Naive thymus-derived CD4-positive, alpha-beta T cell (primary cell): ENCODE results near the gene GDNF. TPM values are rescaled to one million over a fixed set of nuclear protein-coding genes. Genes with fewer than 3 reads are reported as not detected.

ENCODE experiments used
- ATAC-seq: fragments of 150-1000 bp; cut with Tn5 transposase; 2 replicates; pipeline ENCODE4 v1.10.0; 2021; ENCODE audit warnings: mild to moderate bottlenecking, moderate library complexity
- CTCF ChIA-PET: fragments of 350-600 bp; sonication (Branson Sonifier 250); formaldehyde crosslinking; loops from one replicate; lab custom pipeline; 2021; ENCODE audit warnings: antibody characterized with exemption; lab: Charles Lee
- POLR2A ChIA-PET: fragments of 350-600 bp; sonication (Branson Sonifier 250); formaldehyde crosslinking; loops from one replicate; lab custom pipeline; 2021; ENCODE audit warnings: antibody characterized with exemption, inconsistent platforms; lab: Charles Lee
- DNase-seq, 9 donors: peaks; one replicate each; pipeline versions ENCODE4 v3.0.0 to v3.0.0-alpha.2; 2020 to 2022; ENCODE audit warnings: mixed read lengths in 1 of 9
- H3K27ac ChIP-seq: one replicate; pipeline ENCODE4 v1.7.0; 2013; ENCODE audit warnings: mild to moderate bottlenecking, low read depth, low read length, moderate library complexity
- H3K27me3 ChIP-seq, 2 donors: one replicate each; pipeline ENCODE4 v1.7.0; 2013; ENCODE audit warnings: low read length in 2 of 2, mild to moderate bottlenecking in 2 of 2, moderate library complexity in 2 of 2; ENCODE audit not compliant: control insufficient read depth in 2 of 2, insufficient read depth in 2 of 2
- H3K36me3 ChIP-seq, 3 experiments: 1 replicate in 2 of 3; 2 replicates in 1 of 3; pipeline ENCODE4 v1.7.0; 2013; ENCODE audit warnings: low read length in 3 of 3, mild to moderate bottlenecking in 3 of 3, moderate library complexity in 1 of 3; ENCODE audit not compliant: insufficient read depth in 3 of 3, control insufficient read depth in 2 of 3
- H3K4me1 ChIP-seq, 2 donors: one replicate each; pipeline ENCODE4 v1.7.0; 2013; ENCODE audit warnings: low read length in 2 of 2, mild to moderate bottlenecking in 2 of 2, moderate library complexity in 1 of 2; ENCODE audit not compliant: control insufficient read depth in 2 of 2, insufficient read depth in 2 of 2
- H3K4me3 ChIP-seq: 2 replicates; pipeline ENCODE4 v1.7.0; 2013; ENCODE audit warnings: mild to moderate bottlenecking, low read length
- H3K9me3 ChIP-seq, 3 experiments: 1 replicate in 2 of 3; 2 replicates in 1 of 3; pipeline ENCODE4 v1.7.0; 2013; ENCODE audit warnings: low read length in 3 of 3; ENCODE audit not compliant: control insufficient read depth in 2 of 3
- H3K27ac Mint-ChIP-seq, 9 donors: one replicate each; pipeline ENCODE4 v1.8.0; 2020 to 2022; ENCODE audit warnings: mixed read lengths in 9 of 9, mild to moderate bottlenecking in 8 of 9, moderate library complexity in 5 of 9, inconsistent platforms in 2 of 9
- H3K27me3 Mint-ChIP-seq, 5 donors: one replicate each; pipeline ENCODE4 v1.8.0; 2021 to 2022; ENCODE audit warnings: mixed read lengths in 5 of 5, mild to moderate bottlenecking in 1 of 5
- H3K36me3 Mint-ChIP-seq, 5 donors: one replicate each; pipeline ENCODE4 v1.8.0; 2020 to 2022; ENCODE audit warnings: mixed read lengths in 5 of 5, mild to moderate bottlenecking in 3 of 5, inconsistent platforms in 1 of 5
- H3K4me1 Mint-ChIP-seq, 7 donors: one replicate each; pipeline ENCODE4 v1.8.0; 2020 to 2022; ENCODE audit warnings: mixed read lengths in 7 of 7, mild to moderate bottlenecking in 3 of 7, inconsistent platforms in 1 of 7
- H3K4me3 Mint-ChIP-seq, 10 donors: one replicate each; pipeline ENCODE4 v1.8.0; 2020 to 2022; ENCODE audit warnings: mild to moderate bottlenecking in 10 of 10, mixed read lengths in 10 of 10, moderate library complexity in 6 of 10, inconsistent platforms in 2 of 10
- H3K9me3 Mint-ChIP-seq, 11 donors: one replicate each; pipeline ENCODE4 v1.8.0; 2020 to 2022; ENCODE audit warnings: mixed read lengths in 11 of 11, mild to moderate bottlenecking in 4 of 11, inconsistent platforms in 1 of 11, moderate library complexity in 1 of 11
- intact Hi-C, 2 donors: fragments of 100-400 bp; cut with micrococcal nuclease; formaldehyde crosslinking; loops; one replicate each; pipeline ENCODE4 v1.15.1; 2023
- polyA plus RNA-seq, 2 donors: library from polyadenylated mRNA; unstranded; fragments of 300-500 nt; fragmentation: Illumina TruSeq; gene quantifications; one replicate each; pipeline ENCODE4 v1.2.3, GENCODE V29; 2021
- total RNA-seq, 6 experiments: library from RNA in 5 of 6; stranded (reverse) in 5 of 6; gene quantifications; 1 replicate in 5 of 6; 2 replicates in 1 of 6; pipeline ENCODE4 v1.2.3 and lab custom pipeline; 2021 to 2026

GDNF gene
- total and polyA plus RNA-seq, 7 experiments from 2014 or later = not detected

DNA sequence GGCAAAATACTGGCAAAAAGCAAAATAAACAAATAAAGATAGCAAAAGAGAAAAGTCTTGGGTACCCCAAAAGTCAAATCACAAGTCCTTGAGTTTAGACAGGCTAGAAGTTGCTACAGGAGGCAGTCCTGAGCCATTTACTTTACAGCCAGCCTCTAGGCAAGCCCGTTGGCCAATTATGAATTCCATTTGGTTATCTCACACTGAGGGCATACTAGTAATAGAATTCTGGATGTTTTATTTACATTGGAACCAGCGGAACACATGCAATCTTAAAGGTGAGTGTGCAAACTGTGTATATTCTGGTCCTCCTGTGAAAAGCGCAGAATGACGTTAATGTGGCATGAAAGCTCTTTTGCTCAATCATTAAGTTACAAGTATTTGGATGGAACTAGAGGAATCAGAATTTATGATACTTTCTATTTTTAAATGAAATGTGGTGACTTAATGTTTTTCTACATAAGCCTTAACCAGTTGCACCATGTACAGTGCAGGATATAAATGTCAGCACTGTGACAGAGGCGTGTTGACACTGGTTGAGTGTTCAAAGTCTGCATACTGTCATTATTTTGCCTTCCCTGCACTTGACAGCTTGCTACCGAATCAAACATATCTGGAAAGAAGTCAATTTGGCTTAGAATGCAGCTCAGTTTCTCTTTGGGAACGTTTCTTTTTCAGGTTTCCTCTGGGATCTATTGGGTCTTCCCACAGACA is 7.9 kb downstream of the GDNF start:
- Mint-ChIP-seq H3K36me3 (no peaks in the 10 kb centered on the region), H3K4me1 (peaks cover under 1 to 11% (median 5%) of the 10 kb centered on the region in 7 donors), H3K27ac (no peak overlapping the region), H3K27me3 (peaks cover 57 to 82% (median 67%) of the 10 kb centered on the region in 5 donors), H3K4me3 (no peak overlapping the region), H3K9me3 (peaks cover 0 to 4% (median 0%) of the 10 kb centered on the region in 11 donors)
- no peak for DNase-seq
- ChIA-PET POLR2A (no interaction called here), CTCF (no interaction called here)
- intact Hi-C loops = loop anchor here in 1 of 2 donors (10.0 kb wide), 1 partner anchor 417 kb away; no protein-coding TSS in a partner anchor
- ATAC-seq = no peak
- H3K36me3 ChIP-seq = no peaks in the 10 kb centered on the region
- no peaks in the 10 kb centered on the region for H3K4me1 ChIP-seq
- H3K9me3 ChIP-seq = no peaks in the 10 kb centered on the region
- H3K27ac ChIP-seq = no peak overlapping the region
- no peak overlapping the region for H3K4me3 ChIP-seq
- H3K27me3 ChIP-seq = peaks cover 4 to 5% of the 10 kb centered on the region in 2 donors

DNA sequence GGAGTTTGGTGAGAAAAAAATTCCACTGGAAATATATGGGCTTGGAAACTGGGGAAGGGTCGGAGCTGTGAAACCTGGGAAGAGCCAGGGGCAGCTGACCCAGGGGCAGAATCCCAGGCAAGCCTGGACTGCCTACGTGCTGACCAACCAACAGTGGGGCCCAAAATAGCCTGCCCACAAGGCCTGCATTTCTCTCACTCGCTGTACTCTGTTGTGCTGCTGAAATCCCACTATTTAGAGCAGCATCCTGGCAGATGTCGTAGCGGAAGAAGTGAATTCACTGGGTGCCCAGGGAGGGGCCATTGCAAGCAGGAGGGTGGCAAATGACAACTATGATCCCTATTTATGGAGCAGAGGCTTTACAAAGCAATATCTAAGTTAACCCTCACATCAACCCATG is 9.5 kb downstream of the GDNF start:
- Histone ChIP-seq H3K27ac (no peak overlapping the region), H3K36me3 (no peaks in the 10 kb centered on the region), H3K4me1 (no peaks in the 10 kb centered on the region), H3K4me3 (no peak overlapping the region), H3K9me3 (no peaks in the 10 kb centered on the region), H3K27me3 (peaks cover 0 to 4% of the 10 kb centered on the region in 2 donors)
- CTCF ChIA-PET = no interaction called here
- POLR2A ChIA-PET = no interaction called here
- Mint-ChIP-seq H3K4me3 (no peak overlapping the region), H3K27me3 (peaks cover 50 to 75% (median 58%) of the 10 kb centered on the region in 5 donors), H3K36me3 (no peaks in the 10 kb centered on the region), H3K4me1 (peaks cover 0 to 4% (median 0%) of the 10 kb centered on the region in 7 donors), H3K27ac (no peak overlapping the region), H3K9me3 (peaks cover 0 to 4% (median 0%) of the 10 kb centered on the region in 11 donors)
- DNase-seq (no peak), ATAC-seq (no peak)
- intact Hi-C loops = loop anchor here in 1 of 2 donors (10.0 kb wide), 1 partner anchor 416 kb away; no protein-coding TSS in a partner anchor

DNA sequence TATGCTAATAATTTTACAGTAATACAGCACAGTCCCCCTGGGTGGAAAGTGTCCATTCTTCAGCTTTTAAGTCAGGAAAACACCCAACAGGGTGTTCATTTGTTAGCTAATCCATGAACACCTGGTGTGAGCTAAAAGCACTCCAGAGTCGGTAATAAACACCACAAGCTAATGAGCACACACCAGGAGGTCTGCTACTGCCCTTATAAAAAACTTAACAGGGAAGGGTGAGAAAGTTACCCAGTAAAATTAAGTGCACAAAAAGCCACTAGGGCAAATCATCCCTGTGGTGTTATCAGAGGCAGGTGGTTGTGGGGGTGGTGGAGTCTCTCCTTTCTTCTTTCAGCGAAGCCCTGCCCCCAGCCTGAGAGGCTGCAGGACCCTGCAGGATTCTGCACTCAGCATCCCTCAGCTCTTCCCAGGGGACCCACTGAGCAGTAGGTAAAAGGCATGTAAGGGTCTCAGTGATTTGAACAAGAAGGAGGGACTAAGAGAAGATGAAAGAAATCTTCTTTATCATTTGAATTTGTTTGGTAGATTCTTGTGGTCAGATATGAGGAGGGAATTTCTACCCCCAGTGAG is 14.4 kb downstream of the GDNF start:
- ATAC-seq = no peak
- CTCF ChIA-PET = no interaction called here
- intact Hi-C loops = no loop called here

DNA sequence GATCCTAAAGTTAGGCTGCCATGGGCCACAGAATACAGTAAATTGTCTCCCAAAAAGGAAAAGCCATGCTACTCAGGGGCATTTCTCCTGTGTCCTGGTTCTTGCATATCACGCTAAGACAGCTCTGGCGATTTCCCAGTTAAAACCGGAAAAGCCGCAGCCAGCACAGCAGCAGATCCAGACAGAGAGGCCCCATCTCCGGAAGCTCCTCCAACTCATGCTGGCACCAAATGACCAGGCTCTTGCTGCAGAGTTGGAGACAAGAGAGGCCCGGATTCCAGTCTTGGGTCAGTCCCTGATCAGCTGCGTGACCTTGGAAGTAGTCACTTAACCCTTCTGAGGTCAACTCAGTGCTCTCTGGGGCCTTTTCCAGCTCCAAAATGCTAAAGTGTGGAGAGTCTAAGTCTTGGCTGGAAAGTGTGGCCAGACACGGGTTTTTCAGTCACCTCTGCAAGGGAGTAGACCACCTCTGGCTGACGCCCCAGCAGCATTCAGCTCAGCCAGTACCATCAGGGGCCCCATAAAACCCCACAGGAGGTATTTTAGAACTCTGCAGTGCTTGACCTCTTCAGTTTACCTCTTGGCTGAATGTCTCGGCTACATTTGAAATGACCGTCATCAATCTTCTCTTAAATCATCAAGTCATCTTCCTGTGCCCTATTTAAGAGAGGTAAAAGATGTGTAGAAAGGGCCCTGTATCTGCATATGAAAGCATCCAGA is 16.2 kb downstream of the GDNF start:
- H3K9me3 Mint-ChIP-seq = no peaks in the 10 kb centered on the region
- no peaks in the 10 kb centered on the region for H3K36me3 Mint-ChIP-seq
- H3K4me3 ChIP-seq = no peak overlapping the region
- no peaks in the 10 kb centered on the region for H3K4me1 ChIP-seq
- CTCF ChIA-PET = no interaction called here
- ATAC-seq = no peak
- no peak overlapping the region for H3K4me3 Mint-ChIP-seq
- no peaks in the 10 kb centered on the region for H3K36me3 ChIP-seq
- no peaks in the 10 kb centered on the region for H3K4me1 Mint-ChIP-seq
- no peak overlapping the region for H3K27ac ChIP-seq
- no peaks in the 10 kb centered on the region for H3K27me3 ChIP-seq
- intact Hi-C loops = no loop called here
- no peaks in the 10 kb centered on the region for H3K9me3 ChIP-seq
- no peak overlapping the region for H3K27ac Mint-ChIP-seq
- peaks cover 0 to 33% (median 21%) of the 10 kb centered on the region in 5 donors for H3K27me3 Mint-ChIP-seq
- no peak for DNase-seq
- POLR2A ChIA-PET = no interaction called here

More for the DNA sequence above, 14.4 kb downstream of the GDNF start:
- Mint-ChIP-seq H3K27ac (no peak overlapping the region), H3K27me3 (peaks cover 12 to 41% (median 28%) of the 10 kb centered on the region in 5 donors), H3K4me3 (no peak overlapping the region), H3K36me3 (no peaks in the 10 kb centered on the region), H3K9me3 (no peaks in the 10 kb centered on the region), H3K4me1 (no peaks in the 10 kb centered on the region)
- Histone ChIP-seq H3K4me3 (no peak overlapping the region), H3K36me3 (no peaks in the 10 kb centered on the region), H3K9me3 (no peaks in the 10 kb centered on the region), H3K27me3 (no peaks in the 10 kb centered on the region), H3K27ac (no peak overlapping the region), H3K4me1 (no peaks in the 10 kb centered on the region)
- POLR2A ChIA-PET = no interaction called here
- no peak for DNase-seq

DNA sequence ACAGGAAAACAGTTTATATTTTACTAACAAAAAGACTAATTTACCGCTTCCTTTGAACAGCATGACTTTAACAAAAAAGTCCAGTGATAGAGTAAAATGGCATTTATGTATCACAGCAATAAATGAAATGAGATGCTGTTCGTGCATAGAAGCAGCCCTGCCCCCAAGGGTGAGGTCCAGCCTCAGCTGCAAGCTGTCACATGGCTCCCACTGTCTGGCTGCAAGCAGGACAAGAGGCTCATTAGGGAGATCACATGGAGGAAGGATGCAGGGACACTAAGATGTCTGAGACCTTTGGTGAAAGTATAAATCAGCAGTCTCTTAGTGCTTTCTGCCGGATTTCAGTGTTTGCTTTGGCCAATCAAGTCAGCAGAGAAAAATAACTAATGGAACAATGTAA is 23.0 kb downstream of the GDNF start:
- ChIA-PET CTCF (no interaction called here), POLR2A (no interaction called here)
- Histone ChIP-seq H3K36me3 (no peaks in the 10 kb centered on the region), H3K27ac (no peak overlapping the region), H3K9me3 (no peaks in the 10 kb centered on the region), H3K4me1 (no peaks in the 10 kb centered on the region), H3K27me3 (no peaks in the 10 kb centered on the region), H3K4me3 (no peak overlapping the region)
- Mint-ChIP-seq H3K36me3 (no peaks in the 10 kb centered on the region), H3K4me3 (no peak overlapping the region), H3K27me3 (peaks cover 0 to 24% (median 11%) of the 10 kb centered on the region in 5 donors), H3K9me3 (peaks cover 0 to 4% (median 0%) of the 10 kb centered on the region in 11 donors), H3K4me1 (no peaks in the 10 kb centered on the region), H3K27ac (no peak overlapping the region)
- ATAC-seq (no peak), DNase-seq (no peak)
- intact Hi-C loops = no loop called here

DNA sequence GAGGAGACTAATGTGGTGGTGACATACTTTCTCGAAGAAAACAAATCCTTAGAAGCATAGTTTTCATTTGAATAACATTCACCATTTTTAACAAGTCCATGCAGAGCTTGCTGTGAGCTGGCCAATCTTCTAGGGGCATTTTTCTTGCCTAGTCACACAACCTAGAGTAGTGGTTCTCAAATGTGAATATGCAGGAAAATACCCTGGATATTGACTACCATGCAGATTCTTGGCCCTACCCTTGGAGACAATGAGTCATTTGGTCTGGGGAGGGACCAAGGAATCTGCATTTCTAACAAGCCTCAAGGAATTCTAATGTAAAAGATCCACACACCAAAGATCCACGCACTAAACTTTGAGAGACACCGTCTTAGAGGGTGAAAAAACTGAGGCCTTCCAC is 23.5 kb downstream of the GDNF start:
- intact Hi-C loops = no loop called here

More for the DNA sequence above, 23.5 kb downstream of the GDNF start:
- Histone ChIP-seq H3K36me3 (no peaks in the 10 kb centered on the region), H3K4me3 (no peak overlapping the region), H3K9me3 (no peaks in the 10 kb centered on the region), H3K4me1 (no peaks in the 10 kb centered on the region), H3K27ac (no peak overlapping the region), H3K27me3 (no peaks in the 10 kb centered on the region)
- H3K36me3 Mint-ChIP-seq = no peaks in the 10 kb centered on the region
- H3K9me3 Mint-ChIP-seq = peaks cover 0 to 4% (median 0%) of the 10 kb centered on the region in 11 donors
- no peaks in the 10 kb centered on the region for H3K4me1 Mint-ChIP-seq
- ATAC-seq (no peak), DNase-seq (no peak)
- ChIA-PET POLR2A (no interaction called here), CTCF (no interaction called here)
- H3K27me3 Mint-ChIP-seq = peaks cover 0 to 24% (median 11%) of the 10 kb centered on the region in 5 donors
- H3K27ac Mint-ChIP-seq = no peak overlapping the region
- H3K4me3 Mint-ChIP-seq = no peak overlapping the region
